ENCODE measurements around the gene TTLL13. TPM values are rescaled to one million over a fixed set of nuclear protein-coding genes. Genes with fewer than 3 reads are reported as not detected.

Gene TTLL13
- total and polyA plus RNA-seq, 2 of the 4 experiments (the other 2 are of a cell fraction), result 0.10 TPM; not detected in 1

- Histone ChIP-seq H4K20me1 (ENCODE audit: insufficient read depth, low read length) (no peaks in the 10 kb centered on the region), H2AFZ (replicated peaks; ENCODE audit: low read length, poor library complexity) (no peak overlapping the region), H3K36me3 (ENCODE audit: control insufficient read depth, insufficient read depth, low read length) (peaks cover 31% of the 10 kb centered on the region), H3K9me3 (ENCODE audit: control insufficient read depth, insufficient read depth, low read length) (no peaks in the 10 kb centered on the region), H2BK20ac (ENCODE audit: low read depth, low read length) (no peak overlapping the region), H2BK5ac (ENCODE audit: low read depth, low read length, poor library complexity, severe bottlenecking) (no peak overlapping the region), H2BK15ac (ENCODE audit: low read depth, low read length) (no peak overlapping the region), H2AK5ac (ENCODE audit: low read depth, low read length) (no peak overlapping the region), H3K4ac (ENCODE audit: low read depth, low read length) (no peak overlapping the region), H3K4me2 (ENCODE audit: low read depth, low read length) (no peak overlapping the region), H3K27ac (ENCODE audit: insufficient read depth, low read length) (no peak overlapping the region), H3K9ac (ENCODE audit: low read depth, low read length) (no peak overlapping the region), H3K79me1 (ENCODE audit: low read depth in 1 of 2, low read length in 2 of 2) (peaks cover 3 to 4% of the 10 kb centered on the region in 2 experiments; a peak in 2 of 4 replicates), H3K9me1 (ENCODE audit: insufficient read depth, low read length) (no peaks in the 10 kb centered on the region), H4K5ac (ENCODE audit: low read depth, low read length) (no peak overlapping the region), H3K27me3 (ENCODE audit: control insufficient read depth, insufficient read depth, low read length) (no peaks in the 10 kb centered on the region), H3K4me3 (ENCODE audit: insufficient read depth, low read depth, low read length) (no peak overlapping the region), H4K91ac (ENCODE audit: insufficient read depth, low read depth, low read length) (no peak overlapping the region), H4K8ac (ENCODE audit: low read depth in 2 of 2, low read length in 2 of 2) (no peak overlapping the region), H2BK120ac (ENCODE audit: low read depth, low read length) (no peak overlapping the region), H3K23ac (ENCODE audit: low read depth, low read length) (no peak overlapping the region), H3K56ac (ENCODE audit: extremely low read depth, insufficient read depth, low read length) (no peak overlapping the region), H3K14ac (replicated peaks; ENCODE audit: low read depth, low read length) (no peak overlapping the region), H3K4me1 (ENCODE audit: control insufficient read depth, insufficient read depth, low read length) (peaks cover 3% of the 10 kb centered on the region; the same call in 1 of the 2 replicates), H3K18ac (ENCODE audit: low read depth, low read length) (no peak overlapping the region), H2AK9ac (replicated peaks; ENCODE audit: low read depth, low read length, poor library complexity) (no peak overlapping the region)
- in situ Hi-C loops (cut with MboI; ENCODE audit: low sequenced_read_pairs), result loop anchor here (10.0 kb wide), 1 partner anchor 328 kb away; the partner anchor contains the start of gene AP3S2
- CTCF ChIA-PET, result interaction anchor here (1.7 to 1.8 kb wide), 2 partner anchors 11 to 79 kb away, joined by 7 to 11 read pairs; partner anchors contain the start of genes CIB1 and GDPGP1
- POLR2A ChIA-PET (ENCODE audit: unreplicated experiment), result no interaction called here
- DNase-seq (no peak), ATAC-seq (ENCODE audit: low read depth) (no peak)
- TF ChIP-seq MXI1 (IDR thresholded peaks at IDR 0.05; ENCODE audit: borderline replicate concordance, low read depth, low read length), result no peak
- no peak for TF ChIP-seq POLR2A (IDR thresholded peaks at IDR 0.05; ENCODE audit: low read depth, low read length)
- TF ChIP-seq RAD21 (IDR thresholded peaks at IDR 0.05; ENCODE audit: low read length), result no peak
- no peak for TF ChIP-seq SMC3 (IDR thresholded peaks at IDR 0.05; ENCODE audit: low read depth, low read length)
- no peak for TF ChIP-seq CHD1 (IDR thresholded peaks at IDR 0.05; ENCODE audit: low read depth, low read length)
- TF ChIP-seq FOS (IDR thresholded peaks at IDR 0.05; ENCODE audit: low read depth, low read length), result no peak
- TF ChIP-seq ELK1 (IDR thresholded peaks at IDR 0.05; ENCODE audit: borderline replicate concordance, low read depth, low read length), result no peak
- intact Hi-C loops (cut with micrococcal nuclease), result loop anchor here (10.0 kb wide), 1 partner anchor 138 kb away; no protein-coding TSS in a partner anchor
- no CpG with 5 or more reads among the region's 2 CpGs for WGBS, 2 experiments (ENCODE audit: extremely low coverage in 2 of 2, insufficient read length in 1 of 2)
- dilution Hi-C loops (cut with HindIII; ENCODE audit: low sequenced_read_pairs, unreplicated experiment), result no loop called here
- BruUV-seq (replicated peaks), result no TSS peak
Observed at GRCh38 chr15:90222547-90222946, 26.8 kb upstream of the TTLL13 start.

Data from IMR-90 (cell line).